C4-2B (cell line): Measurements from ENCODE around the gene WDR90.

Experiments
- CTCF ChIP-seq: fragments of 450-650 bp; conservative IDR thresholded peaks from 2 replicates; pipeline ENCODE4 v1.5.1; 2017; ENCODE audit warnings: mild to moderate bottlenecking
- ZFX ChIP-seq: fragments of 450-650 bp; IDR thresholded peaks from 2 replicates; pipeline ENCODE4 v1.6.1; 2017

GRCh38 chr16:638836-639235, 10.3 kb upstream of the WDR90 start:
- no peak for TF ChIP-seq CTCF
- no peak for TF ChIP-seq ZFX
